ENCODE results near the gene LGSN.
"Not testable (repeated sequence)": the region's sequence is repeated elsewhere in the genome, so short reads cannot be mapped to it uniquely, and the experiment has no call there.

The LGSN gene, protein sequence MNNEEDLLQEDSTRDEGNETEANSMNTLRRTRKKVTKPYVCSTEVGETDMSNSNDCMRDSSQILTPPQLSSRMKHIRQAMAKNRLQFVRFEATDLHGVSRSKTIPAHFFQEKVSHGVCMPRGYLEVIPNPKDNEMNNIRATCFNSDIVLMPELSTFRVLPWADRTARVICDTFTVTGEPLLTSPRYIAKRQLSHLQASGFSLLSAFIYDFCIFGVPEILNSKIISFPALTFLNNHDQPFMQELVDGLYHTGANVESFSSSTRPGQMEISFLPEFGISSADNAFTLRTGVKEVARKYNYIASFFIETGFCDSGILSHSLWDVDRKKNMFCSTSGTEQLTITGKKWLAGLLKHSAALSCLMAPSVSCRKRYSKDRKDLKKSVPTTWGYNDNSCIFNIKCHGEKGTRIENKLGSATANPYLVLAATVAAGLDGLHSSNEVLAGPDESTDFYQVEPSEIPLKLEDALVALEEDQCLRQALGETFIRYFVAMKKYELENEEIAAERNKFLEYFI

DNA sequence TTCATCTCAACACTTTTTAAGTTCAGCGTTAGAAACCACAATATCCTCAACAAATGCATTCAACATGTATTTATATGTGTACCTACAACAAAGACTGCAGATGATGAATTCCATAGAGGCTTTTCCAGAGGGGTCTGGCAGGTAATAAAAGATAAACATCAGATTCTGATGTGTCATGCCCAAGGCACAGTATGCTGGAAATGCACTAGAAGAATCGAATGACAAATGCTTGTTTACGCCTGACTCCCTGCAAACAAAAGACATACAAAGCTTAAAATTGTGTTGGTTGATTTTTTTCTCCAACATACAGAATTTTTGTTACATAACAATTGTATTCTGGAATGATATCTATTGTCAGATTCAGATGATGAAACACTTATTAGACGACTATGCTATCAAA is at the start of gene LGSN:
Gene LGSN, minus strand, starts transcription at position 45 of the 400 bp plus-strand sequence. Its CDS starts 40 bp downstream, at position 5.
- no peaks in the 10 kb centered on the region for H3K27me3 Mint-ChIP-seq
- H3K4me1 Mint-ChIP-seq: no peaks in the 10 kb centered on the region
- H3K4me3 Mint-ChIP-seq: no peak within 1 kb of the TSS
- H3K27ac Mint-ChIP-seq: no peak within 1 kb of the TSS
- no peaks in the 10 kb centered on the region for H3K9me3 Mint-ChIP-seq
- no peak for ATAC-seq (replicated peaks)
- DNase-seq: no peak
- no peaks in the 10 kb centered on the region for H3K36me3 Mint-ChIP-seq

- Mint-ChIP-seq H3K27ac (no peak overlapping the region), H3K4me1 (no peaks in the 10 kb centered on the region), H3K4me3 (no peak overlapping the region), H3K36me3 (no peaks in the 10 kb centered on the region), H3K27me3 (peaks cover 8 to 17% of the 10 kb centered on the region in 2 donors), H3K9me3 (peaks cover 0 to 6% of the 10 kb centered on the region in 2 donors)
- ATAC-seq (replicated peaks) (no peak), DNase-seq (no peak)
Measured at GRCh38 chr6:63368347-63368746, 48.6 kb upstream of the LGSN start.

DNA sequence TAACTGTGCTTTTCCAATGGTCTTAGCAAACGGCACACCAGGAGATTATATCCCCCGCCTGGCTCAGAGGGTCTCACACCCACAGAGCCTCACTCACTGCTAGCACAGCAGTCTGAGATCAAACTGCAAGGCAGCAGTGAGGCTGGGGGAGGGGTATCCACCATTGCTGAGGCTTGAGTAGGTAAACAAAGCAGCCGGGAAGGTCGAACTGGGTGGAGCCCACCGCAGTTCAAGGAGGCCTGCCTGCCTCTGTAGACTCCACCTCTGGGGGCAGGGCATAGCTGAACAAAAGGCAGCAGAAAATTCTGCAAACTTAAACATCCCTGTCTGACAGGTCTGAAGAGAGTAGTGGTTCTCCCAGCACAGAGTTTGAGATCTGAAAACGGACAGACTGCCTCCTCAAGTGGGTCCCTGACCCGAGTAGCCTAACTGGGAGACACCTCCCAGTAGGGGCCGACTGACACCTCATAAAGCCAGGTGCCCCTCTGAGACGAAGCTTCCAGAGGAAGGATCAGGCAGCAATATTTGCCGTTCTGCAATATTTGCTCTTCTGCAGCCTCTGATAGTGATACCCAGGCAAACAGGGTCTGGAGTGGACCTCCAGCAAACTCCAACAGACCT is 42.8 kb upstream of the LGSN start:
- H3K4me3 Mint-ChIP-seq; H3K4me1 Mint-ChIP-seq; H3K9me3 Mint-ChIP-seq; H3K27ac Mint-ChIP-seq; DNase-seq; H3K36me3 Mint-ChIP-seq; ATAC-seq (replicated peaks): not testable (repeated sequence)
- H3K27me3 Mint-ChIP-seq: peaks cover 14 to 24% of the 10 kb centered on the region in 2 donors

DNA sequence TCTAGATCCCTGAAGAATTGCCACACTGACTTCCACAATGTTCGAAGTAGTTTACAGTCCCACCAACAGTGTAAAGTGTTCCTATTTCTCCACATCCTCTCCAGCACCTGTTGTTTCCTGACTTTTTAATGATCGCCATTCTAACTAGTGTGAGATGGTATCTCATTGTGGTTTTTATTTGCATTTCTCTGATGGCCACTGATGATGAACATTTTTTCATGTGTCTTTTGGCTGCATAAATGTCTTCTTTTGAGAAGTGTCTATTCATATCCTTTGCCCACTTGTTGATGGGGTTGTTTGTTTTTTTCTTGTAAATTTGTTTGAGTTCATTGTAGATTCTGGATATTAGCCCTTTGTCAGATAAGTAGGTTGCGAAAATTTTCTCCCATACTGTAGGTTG is 37.6 kb upstream of the LGSN start:
- not testable (repeated sequence) for H3K27ac Mint-ChIP-seq; H3K9me3 Mint-ChIP-seq; H3K27me3 Mint-ChIP-seq; H3K4me3 Mint-ChIP-seq; H3K36me3 Mint-ChIP-seq; ATAC-seq (replicated peaks); DNase-seq; H3K4me1 Mint-ChIP-seq

GRCh38 chr6:63355632-63356031 is 35.8 kb upstream of the LGSN start:
- Mint-ChIP-seq H3K4me1 (peaks cover 9 to 13% of the 10 kb centered on the region in 2 donors), H3K36me3 (no peaks in the 10 kb centered on the region), H3K27me3 (peaks cover 4% of the 10 kb centered on the region in 2 donors), H3K9me3 (peaks cover 0 to 3% of the 10 kb centered on the region in 2 donors), H3K4me3 (no peak overlapping the region), H3K27ac (no peak overlapping the region)
- no peak for ATAC-seq (replicated peaks)
- no peak for DNase-seq

DNA sequence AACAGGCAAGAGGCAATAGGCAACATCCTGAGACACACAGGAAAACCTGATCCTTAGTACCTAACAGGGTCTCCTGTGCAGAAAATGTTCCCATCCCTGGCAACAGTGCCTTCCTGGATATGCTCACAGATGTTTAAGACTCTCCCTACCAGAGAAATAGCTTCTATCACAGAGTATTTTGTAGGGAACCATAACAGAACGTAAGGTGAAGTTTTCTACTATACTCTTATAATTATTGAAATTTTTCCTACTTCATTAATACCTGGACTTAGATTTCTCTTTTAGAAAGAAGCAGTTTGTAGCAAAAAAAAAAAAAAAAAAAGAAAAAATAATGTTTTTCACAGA is 33.5 kb upstream of the LGSN start:
- Mint-ChIP-seq H3K27me3 (no peaks in the 10 kb centered on the region), H3K27ac (no peak overlapping the region), H3K9me3 (no peaks in the 10 kb centered on the region), H3K4me1 (peaks cover 7 to 13% of the 10 kb centered on the region in 2 donors), H3K4me3 (peak overlapping the region in 1 of 2 donors; percentile 80), H3K36me3 (no peaks in the 10 kb centered on the region)
- DNase-seq (no peak), ATAC-seq (replicated peaks) (peak in 1 of 2 donors; percentile 9)

DNA sequence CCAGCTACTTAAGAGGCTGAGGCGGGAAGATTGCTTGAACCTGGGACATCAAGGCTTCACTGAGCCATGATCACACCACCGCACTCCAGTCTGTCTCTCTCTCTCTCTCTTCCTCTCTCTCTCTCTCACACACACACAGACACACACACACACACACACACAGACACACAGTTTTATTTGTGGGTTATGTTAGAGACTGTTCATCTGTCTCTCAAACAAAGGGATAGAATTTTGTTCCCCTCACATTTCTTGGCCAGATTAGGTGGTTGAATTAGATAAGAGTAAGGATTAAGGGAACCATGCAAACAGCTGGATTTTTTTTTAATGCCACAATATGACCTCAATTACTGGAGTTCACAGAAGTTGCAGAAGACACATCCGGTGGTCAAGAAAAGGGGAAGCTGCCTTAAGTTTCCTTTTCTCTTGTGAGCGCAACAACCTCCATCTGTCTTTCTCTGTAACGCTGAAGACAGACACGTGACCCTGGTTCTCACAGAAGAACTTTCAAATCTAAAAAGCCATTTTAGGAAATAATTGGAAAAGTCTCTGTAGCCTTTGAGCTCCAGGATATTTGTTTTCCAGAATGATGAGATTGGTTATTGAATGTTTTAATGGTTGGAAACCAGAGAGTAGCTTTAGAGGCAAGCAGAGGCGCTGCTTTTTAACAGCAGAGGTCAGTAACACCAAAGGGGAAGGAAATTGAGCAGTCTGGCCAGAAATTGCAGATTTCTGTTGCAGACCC is 32.9 kb upstream of the LGSN start:
- Mint-ChIP-seq H3K27me3 (no peaks in the 10 kb centered on the region), H3K4me3 (peak overlapping the region; percentile 71 to 80), H3K9me3 (no peaks in the 10 kb centered on the region), H3K36me3 (no peaks in the 10 kb centered on the region), H3K4me1 (peaks cover 7 to 13% of the 10 kb centered on the region in 2 donors), H3K27ac (peak overlapping the region; percentile 65)
- ATAC-seq (replicated peaks) (peak; percentile 94 to 96), DNase-seq (peak; percentile 46)

DNA sequence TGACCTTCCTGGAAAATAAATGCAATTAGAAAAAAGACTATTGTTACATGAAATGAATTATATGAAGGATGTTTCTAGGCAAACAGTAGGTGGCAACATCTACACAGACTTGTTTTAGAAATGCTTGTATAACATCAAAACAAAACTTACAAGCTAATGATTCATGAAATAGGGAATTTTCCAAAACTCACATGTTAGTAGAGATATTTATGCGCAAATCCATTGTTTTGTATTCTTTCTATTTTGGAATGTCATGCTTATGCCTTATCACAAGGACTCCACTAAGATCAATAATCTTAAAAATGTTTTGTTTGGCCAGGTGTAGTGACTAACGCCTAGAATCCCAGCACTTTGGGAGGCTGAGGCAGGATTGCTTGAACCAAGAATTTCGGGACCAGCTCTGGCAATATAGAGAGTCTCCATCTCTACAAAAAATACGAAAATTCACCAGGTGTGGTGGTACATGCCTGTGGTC is 32.3 kb upstream of the LGSN start:
- DNase-seq: no peak
- ATAC-seq (replicated peaks): peak in 1 of 2 donors; percentile 24
- no peaks in the 10 kb centered on the region for H3K36me3 Mint-ChIP-seq
- H3K27me3 Mint-ChIP-seq: peaks cover 0 to 4% of the 10 kb centered on the region in 2 donors
- peaks cover 7 to 13% of the 10 kb centered on the region in 2 donors for H3K4me1 Mint-ChIP-seq
- H3K4me3 Mint-ChIP-seq: peak overlapping the region in 1 of 2 donors; percentile 80
- H3K9me3 Mint-ChIP-seq: no peaks in the 10 kb centered on the region
- no peak overlapping the region for H3K27ac Mint-ChIP-seq

DNA sequence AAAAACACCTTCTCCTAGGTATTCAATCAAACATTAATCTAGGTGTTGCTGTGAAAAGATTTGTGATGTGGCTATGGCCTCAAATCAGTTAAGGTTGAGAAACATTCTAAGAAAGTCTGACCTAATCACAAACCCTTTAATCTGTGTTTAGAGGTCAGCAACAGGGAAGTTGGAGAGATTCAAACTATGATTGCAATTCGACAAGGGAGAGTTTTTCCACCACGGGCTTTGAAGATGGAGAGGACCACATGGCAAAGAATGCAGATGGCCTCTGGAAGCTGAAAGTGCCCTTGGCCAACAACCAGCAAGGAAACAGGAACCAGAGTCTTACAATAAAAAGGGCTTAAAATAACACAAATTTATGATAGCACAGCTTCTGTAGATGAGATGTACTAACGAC is 29.6 kb upstream of the LGSN start:
- no peaks in the 10 kb centered on the region for H3K36me3 Mint-ChIP-seq
- H3K27ac Mint-ChIP-seq: no peak overlapping the region
- ATAC-seq (replicated peaks) (no peak), DNase-seq (no peak)
- no peak overlapping the region for H3K4me3 Mint-ChIP-seq
- H3K27me3 Mint-ChIP-seq: peaks cover 0 to 4% of the 10 kb centered on the region in 2 donors
- peaks cover 7 to 13% of the 10 kb centered on the region in 2 donors for H3K4me1 Mint-ChIP-seq
- H3K9me3 Mint-ChIP-seq: no peaks in the 10 kb centered on the region

GRCh38 chr6:63348836-63349235 is 29.1 kb upstream of the LGSN start:
- Mint-ChIP-seq H3K4me1 (peaks cover 7 to 13% of the 10 kb centered on the region in 2 donors), H3K27me3 (peaks cover 0 to 4% of the 10 kb centered on the region in 2 donors), H3K27ac (no peak overlapping the region), H3K36me3 (no peaks in the 10 kb centered on the region), H3K4me3 (no peak overlapping the region), H3K9me3 (no peaks in the 10 kb centered on the region)
- DNase-seq: no peak
- no peak for ATAC-seq (replicated peaks)

- no peak for ATAC-seq (replicated peaks)
- H3K27me3 Mint-ChIP-seq: peaks cover 0 to 4% of the 10 kb centered on the region in 2 donors
- peaks cover 3 to 6% of the 10 kb centered on the region in 2 donors for H3K4me1 Mint-ChIP-seq
- H3K36me3 Mint-ChIP-seq: no peaks in the 10 kb centered on the region
- no peak overlapping the region for H3K27ac Mint-ChIP-seq
- DNase-seq: no peak
- H3K4me3 Mint-ChIP-seq: no peak overlapping the region
- no peaks in the 10 kb centered on the region for H3K9me3 Mint-ChIP-seq
Measured at GRCh38 chr6:63347599-63347998, 27.8 kb upstream of the LGSN start.

GRCh38 chr6:63346217-63346835 is 26.5 kb upstream of the LGSN start:
- Mint-ChIP-seq H3K27me3 (peaks cover 0 to 4% of the 10 kb centered on the region in 2 donors), H3K36me3 (no peaks in the 10 kb centered on the region)

DNA sequence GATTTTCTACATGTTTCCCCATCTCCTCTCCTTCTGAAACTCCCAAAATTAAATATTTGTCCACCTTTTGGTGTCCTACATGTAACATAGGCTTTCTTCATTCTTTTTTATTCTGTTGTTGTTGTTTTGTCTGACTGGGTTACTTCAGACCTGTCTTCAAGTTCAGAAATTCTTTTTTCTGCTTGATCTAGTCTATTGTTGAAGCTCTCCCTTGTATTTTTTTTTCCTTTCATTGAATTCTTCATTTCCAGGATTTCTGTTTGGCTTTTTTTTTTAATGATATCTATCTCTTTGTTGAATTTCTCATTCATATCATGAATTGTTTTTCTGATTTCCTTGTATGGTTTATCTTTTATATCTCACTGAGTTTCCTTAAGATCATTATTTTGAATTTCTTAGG is 20.6 kb upstream of the LGSN start:
- H3K27me3 Mint-ChIP-seq: no peaks in the 10 kb centered on the region
- no peak overlapping the region for H3K27ac Mint-ChIP-seq
- H3K4me3 Mint-ChIP-seq: no peak overlapping the region
- H3K36me3 Mint-ChIP-seq: no peaks in the 10 kb centered on the region
- DNase-seq: no peak
- H3K9me3 Mint-ChIP-seq: peaks cover 13 to 18% of the 10 kb centered on the region in 2 donors
- no peaks in the 10 kb centered on the region for H3K4me1 Mint-ChIP-seq
- ATAC-seq (replicated peaks): no peak

More at GRCh38 chr6:63346217-63346835, 26.5 kb upstream of the LGSN start:
- ATAC-seq (replicated peaks) (no peak), DNase-seq (no peak)
- no peaks in the 10 kb centered on the region for H3K9me3 Mint-ChIP-seq
- no peaks in the 10 kb centered on the region for H3K4me1 Mint-ChIP-seq
- H3K27ac Mint-ChIP-seq: no peak overlapping the region
- H3K4me3 Mint-ChIP-seq: no peak overlapping the region

DNA sequence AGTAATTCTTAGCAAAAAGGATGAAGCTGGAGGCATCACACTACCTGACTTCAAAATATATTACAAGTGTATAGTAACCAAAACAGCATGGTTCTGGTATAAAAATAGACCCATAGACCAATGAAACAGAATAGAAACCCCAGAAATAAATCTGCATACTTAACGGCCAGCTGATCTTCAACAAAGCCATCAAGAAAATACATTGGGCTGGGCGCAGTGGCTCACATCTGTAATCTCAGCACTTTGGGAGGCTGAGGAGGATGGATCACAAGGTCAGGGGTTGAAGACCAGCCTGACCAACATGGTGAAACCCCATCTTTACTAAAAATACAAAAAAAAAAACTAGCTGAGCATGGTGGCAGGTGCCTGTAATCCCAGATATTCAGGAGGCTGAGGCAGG is 14.9 kb upstream of the LGSN start:
- not testable (repeated sequence) for H3K4me3 Mint-ChIP-seq; H3K9me3 Mint-ChIP-seq; H3K36me3 Mint-ChIP-seq; H3K4me1 Mint-ChIP-seq; H3K27me3 Mint-ChIP-seq; DNase-seq; ATAC-seq (replicated peaks); H3K27ac Mint-ChIP-seq
